Measurements from ENCODE around the gene TNFRSF12A. TPM values are rescaled to one million over a fixed set of nuclear protein-coding genes. Genes with fewer than 3 reads are reported as not detected.

The TNFRSF12A gene
- total and polyA plus RNA-seq, 2 experiments from 2014 or later, result 115 to 142 TPM

GRCh38 chr16:3036726-3037315 lies 16.7 kb downstream of the TNFRSF12A start, which contains the start of gene BICDL2:
BICDL2 (minus strand) TSS chr16:3036944; CDS start chr16:3035496, 1,448 bp downstream.
- Histone ChIP-seq H3K27ac (no peak within 1 kb of the TSS), H3K9me3 (ENCODE audit: low read depth) (no peaks in the 10 kb centered on the region), H3K4me3 (no peak within 1 kb of the TSS), H3K27me3 (peaks cover 90% of the 10 kb centered on the region), H3K36me3 (no peaks in the 10 kb centered on the region), H3K4me1 (ENCODE audit: low read depth) (no peaks in the 10 kb centered on the region)
- no peak for TF ChIP-seq CTCF (IDR thresholded peaks at IDR 0.05; ENCODE audit: low read depth, low read length)
- no peak for DNase-seq (ENCODE audit: low read depth in 1 of 2, low spot score in 1 of 2)

- Histone ChIP-seq H3K4me3 (no peak overlapping the region), H3K27me3 (peaks cover 85% of the 10 kb centered on the region), H3K36me3 (no peaks in the 10 kb centered on the region), H3K4me1 (ENCODE audit: low read depth) (no peaks in the 10 kb centered on the region), H3K27ac (no peak overlapping the region), H3K9me3 (ENCODE audit: low read depth) (no peaks in the 10 kb centered on the region)
- TF ChIP-seq CTCF (IDR thresholded peaks at IDR 0.05; ENCODE audit: low read depth, low read length), result no peak
- DNase-seq (ENCODE audit: low read depth in 1 of 2, low spot score in 1 of 2), result no peak
These were observed 18.1 kb downstream of the TNFRSF12A start for GRCh38 chr16:3038256-3038655.

GRCh38 chr16:3038896-3039295 lies 18.7 kb downstream of the TNFRSF12A start:
- peaks cover 85% of the 10 kb centered on the region for H3K27me3 ChIP-seq
- no peaks in the 10 kb centered on the region for H3K36me3 ChIP-seq
- no peak for TF ChIP-seq CTCF (IDR thresholded peaks at IDR 0.05; ENCODE audit: low read depth, low read length)
- DNase-seq (ENCODE audit: low read depth in 1 of 2, low spot score in 1 of 2), result no peak
- H3K27ac ChIP-seq, result no peak overlapping the region
- no peaks in the 10 kb centered on the region for H3K4me1 ChIP-seq (ENCODE audit: low read depth)
- H3K9me3 ChIP-seq (ENCODE audit: low read depth), result no peaks in the 10 kb centered on the region
- H3K4me3 ChIP-seq, result no peak overlapping the region

- no peaks in the 10 kb centered on the region for H3K4me1 ChIP-seq (ENCODE audit: low read depth)
- no peaks in the 10 kb centered on the region for H3K36me3 ChIP-seq
- H3K4me3 ChIP-seq, result no peak overlapping the region
- H3K9me3 ChIP-seq (ENCODE audit: low read depth), result no peaks in the 10 kb centered on the region
- peaks cover 85% of the 10 kb centered on the region for H3K27me3 ChIP-seq
- H3K27ac ChIP-seq, result no peak overlapping the region
- no peak for DNase-seq (ENCODE audit: low read depth in 1 of 2, low spot score in 1 of 2)
- TF ChIP-seq CTCF (IDR thresholded peaks at IDR 0.05; ENCODE audit: low read depth, low read length), result no peak
These were observed 22.2 kb downstream of the TNFRSF12A start for GRCh38 chr16:3042376-3042775.

GRCh38 chr16:3044708-3045107 lies 24.5 kb downstream of the TNFRSF12A start:
- Histone ChIP-seq H3K36me3 (no peaks in the 10 kb centered on the region), H3K9me3 (ENCODE audit: low read depth) (no peaks in the 10 kb centered on the region), H3K27me3 (peaks cover 85% of the 10 kb centered on the region), H3K4me3 (no peak overlapping the region), H3K4me1 (ENCODE audit: low read depth) (no peaks in the 10 kb centered on the region), H3K27ac (no peak overlapping the region)
- no peak for DNase-seq (ENCODE audit: low read depth in 1 of 2, low spot score in 1 of 2)
- TF ChIP-seq CTCF (IDR thresholded peaks at IDR 0.05; ENCODE audit: low read depth, low read length), result no peak

Data from cardiac muscle cell (in vitro differentiated cells and primary cell).